ENCODE measurements around the gene HES3.

- TF ChIP-seq, protein P1, sequence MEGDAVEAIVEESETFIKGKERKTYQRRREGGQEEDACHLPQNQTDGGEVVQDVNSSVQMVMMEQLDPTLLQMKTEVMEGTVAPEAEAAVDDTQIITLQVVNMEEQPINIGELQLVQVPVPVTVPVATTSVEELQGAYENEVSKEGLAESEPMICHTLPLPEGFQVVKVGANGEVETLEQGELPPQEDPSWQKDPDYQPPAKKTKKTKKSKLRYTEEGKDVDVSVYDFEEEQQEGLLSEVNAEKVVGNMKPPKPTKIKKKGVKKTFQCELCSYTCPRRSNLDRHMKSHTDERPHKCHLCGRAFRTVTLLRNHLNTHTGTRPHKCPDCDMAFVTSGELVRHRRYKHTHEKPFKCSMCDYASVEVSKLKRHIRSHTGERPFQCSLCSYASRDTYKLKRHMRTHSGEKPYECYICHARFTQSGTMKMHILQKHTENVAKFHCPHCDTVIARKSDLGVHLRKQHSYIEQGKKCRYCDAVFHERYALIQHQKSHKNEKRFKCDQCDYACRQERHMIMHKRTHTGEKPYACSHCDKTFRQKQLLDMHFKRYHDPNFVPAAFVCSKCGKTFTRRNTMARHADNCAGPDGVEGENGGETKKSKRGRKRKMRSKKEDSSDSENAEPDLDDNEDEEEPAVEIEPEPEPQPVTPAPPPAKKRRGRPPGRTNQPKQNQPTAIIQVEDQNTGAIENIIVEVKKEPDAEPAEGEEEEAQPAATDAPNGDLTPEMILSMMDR (IDR thresholded peaks at IDR 0.05 in 4 of 5, conservative IDR thresholded peaks at IDR 0.05 in 1 of 5), result no peak
- no peak for TF ChIP-seq POLR2A (IDR thresholded peaks at IDR 0.05)
Measured at GRCh38 chr1:6248932-6249738, 5.2 kb downstream of the HES3 start.
